HL-60 (cell line): ENCODE results near the gene FRMD3.

ENCODE experiments used
- DNase-seq, 2 experiments: peaks; one replicate each; pipeline ENCODE4 v3.0.0-alpha.2; 2010 to 2020; ENCODE audit warnings: low read depth in 1 of 2, low spot score in 1 of 2
- H3K27ac ChIP-seq: fragments of 250-450 bp; sonication (Bioruptor Pico); replicated peaks from 2 replicates; pipeline ENCODE4 v1.5.1; 2020; ENCODE audit warnings: mild to moderate bottlenecking, moderate library complexity
- H3K27me3 ChIP-seq: fragments of 250-450 bp; sonication (Bioruptor Pico); 2 replicates; pipeline ENCODE4 v1.5.1; 2021; ENCODE audit warnings: mild to moderate bottlenecking, moderate library complexity; ENCODE audit not compliant: insufficient read depth, poor library complexity, severe bottlenecking
- H3K4me3 ChIP-seq: replicated peaks from 2 replicates; pipeline ENCODE4 v1.5.1; 2011; ENCODE audit warnings: mild to moderate bottlenecking, control low read depth, low read length; ENCODE audit not compliant: insufficient read depth
- CTCF ChIP-seq: IDR thresholded peaks from one replicate; pipeline ENCODE4 v1.5.1; 2011; ENCODE audit warnings: low read length, control low read depth, inconsistent platforms; ENCODE audit not compliant: insufficient read depth
- GABPA ChIP-seq: IDR thresholded peaks from 2 replicates; pipeline ENCODE4 v1.6.1; 2012; ENCODE audit warnings: low read depth
- POLR2AphosphoS5 ChIP-seq: IDR thresholded peaks from 2 replicates; pipeline ENCODE4 v1.6.1; 2012; ENCODE audit warnings: low read depth
- REST ChIP-seq: IDR thresholded peaks from 2 replicates; pipeline ENCODE4 v1.6.1; 2012; ENCODE audit warnings: low read depth; ENCODE audit not compliant: insufficient replicate concordance
- SPI1 ChIP-seq: IDR thresholded peaks from 2 replicates; pipeline ENCODE4 v1.6.1; 2012; ENCODE audit warnings: low read depth, mild to moderate bottlenecking, borderline replicate concordance

Gene FRMD3

GRCh38 chr9:83317244-83317643, 221.0 kb downstream of the FRMD3 start:
- TF ChIP-seq POLR2AphosphoS5 (no peak), REST (no peak), SPI1 (no peak), CTCF (no peak), GABPA (no peak)
- H3K27ac ChIP-seq = no peak overlapping the region
- H3K4me3 ChIP-seq = no peak overlapping the region
- no peaks in the 10 kb centered on the region for H3K27me3 ChIP-seq
- no peak for DNase-seq

GRCh38 chr9:83315649-83316048, 222.6 kb downstream of the FRMD3 start:
- no peak overlapping the region for H3K4me3 ChIP-seq
- DNase-seq = no peak
- H3K27ac ChIP-seq = no peak overlapping the region
- TF ChIP-seq POLR2AphosphoS5 = no peak
- TF ChIP-seq GABPA = no peak
- no peak for TF ChIP-seq REST
- TF ChIP-seq CTCF = no peak
- no peak for TF ChIP-seq SPI1
- H3K27me3 ChIP-seq = no peaks in the 10 kb centered on the region

GRCh38 chr9:83313781-83314180, 224.4 kb downstream of the FRMD3 start:
- TF ChIP-seq REST = no peak
- no peak for TF ChIP-seq SPI1
- no peak for TF ChIP-seq POLR2AphosphoS5
- TF ChIP-seq GABPA = no peak
- TF ChIP-seq CTCF = no peak
- DNase-seq = no peak
- H3K27ac ChIP-seq = no peak overlapping the region
- no peaks in the 10 kb centered on the region for H3K27me3 ChIP-seq
- no peak overlapping the region for H3K4me3 ChIP-seq
